GM13976 (cell line): Measurements from ENCODE around the gene LTN1.
"Not testable (repeated sequence)": the region's sequence is repeated elsewhere in the genome, so short reads cannot be mapped to it uniquely, and the experiment has no call there.

ENCODE experiments used
- DNase-seq: peaks from one replicate; pipeline ENCODE4 v3.0.0; 2012; ENCODE audit warnings: low spot score
- CTCF ChIP-seq: IDR thresholded peaks from 2 replicates; pipeline ENCODE4 v1.5.1; 2012; ENCODE audit warnings: borderline replicate concordance, mild to moderate bottlenecking; ENCODE audit not compliant: insufficient read depth; ENCODE audit errors: extremely low read depth, missing control alignments, control extremely low read depth
- in situ Hi-C: fragments of 300-500 bp; cut with MboI; formaldehyde crosslinking; loops from one replicate; pipeline ENCODE4 v1.12.0; 2022; ENCODE audit warnings: low sequenced_read_pairs, mixed read lengths, inconsistent platforms; ENCODE audit not compliant: unreplicated experiment

Gene LTN1

GRCh38 chr21:29024474-29025327 is 32.0 kb upstream of the LTN1 start, which contains the start of gene USP16:
Gene USP16, plus strand, starts transcription at chr21:29024668. Its CDS starts 3,246 bp downstream, at chr21:29027914.
- peak; percentile 96 for DNase-seq
- in situ Hi-C loops, result no loop called here
- TF ChIP-seq CTCF, result no peak

- TF ChIP-seq CTCF, result no peak
- in situ Hi-C loops, result no loop called here
- DNase-seq, result no peak
Observed at GRCh38 chr21:29022166-29022565, 29.5 kb upstream of the LTN1 start.

GRCh38 chr21:29018540-29018939 is 25.9 kb upstream of the LTN1 start:
- in situ Hi-C loops, result no loop called here
- DNase-seq, result peak; percentile 31
- TF ChIP-seq CTCF, result no peak

GRCh38 chr21:29017639-29018237 is 25.1 kb upstream of the LTN1 start:
- TF ChIP-seq CTCF, result no peak
- in situ Hi-C loops, result no loop called here
- peak; percentile 32 for DNase-seq

GRCh38 chr21:29011236-29011635 is 18.6 kb upstream of the LTN1 start:
- in situ Hi-C loops, DNase-seq: not testable (repeated sequence)

GRCh38 chr21:29008367-29008766 is 15.7 kb upstream of the LTN1 start:
- TF ChIP-seq CTCF, result no peak
- no peak for DNase-seq
- in situ Hi-C loops, result no loop called here

GRCh38 chr21:29007810-29008209 is 15.1 kb upstream of the LTN1 start:
- no peak for DNase-seq
- TF ChIP-seq CTCF, result no peak
- in situ Hi-C loops, result no loop called here
